Ishikawa (cell line): ENCODE data around the gene DTNBP1.

Experiments
- CEBPB ChIP-seq: IDR thresholded peaks from 2 replicates; pipeline ENCODE4 v1.6.1; 2012
- CREB1 ChIP-seq: IDR thresholded peaks from 2 replicates; pipeline ENCODE4 v1.6.1; 2012; ENCODE audit warnings: low read depth
- EGR1 ChIP-seq: IDR thresholded peaks from 2 replicates; pipeline ENCODE4 v1.6.1; 2012
- EP300 ChIP-seq: IDR thresholded peaks from 2 replicates; pipeline ENCODE4 v1.6.1; 2012; ENCODE audit warnings: borderline replicate concordance
- FOXM1 ChIP-seq: IDR thresholded peaks from 2 replicates; pipeline ENCODE4 v1.6.1; 2012; ENCODE audit warnings: low read depth, borderline replicate concordance
- NFIC ChIP-seq: IDR thresholded peaks from 2 replicates; pipeline ENCODE4 v1.6.1; 2012
- RAD21 ChIP-seq: IDR thresholded peaks from 2 replicates; pipeline ENCODE4 v1.6.1; 2012; ENCODE audit warnings: low read depth
- REST ChIP-seq: IDR thresholded peaks from 2 replicates; pipeline ENCODE4 v1.6.1; 2012; ENCODE audit warnings: low read depth, mild to moderate bottlenecking
- TAF1 ChIP-seq: IDR thresholded peaks from 2 replicates; pipeline ENCODE4 v1.6.1; 2012; ENCODE audit warnings: low read depth, mild to moderate bottlenecking
- TCF12 ChIP-seq: IDR thresholded peaks from 2 replicates; pipeline ENCODE4 v1.6.1; 2012; ENCODE audit warnings: low read depth
- TEAD4 ChIP-seq: IDR thresholded peaks from 2 replicates; pipeline ENCODE4 v1.6.1; 2012
- USF1 ChIP-seq: IDR thresholded peaks from 2 replicates; pipeline ENCODE4 v1.6.1; 2012
- YY1 ChIP-seq: IDR thresholded peaks from 2 replicates; pipeline ENCODE4 v1.6.1; 2012; ENCODE audit warnings: low read depth
- ZBTB7A ChIP-seq: IDR thresholded peaks from 2 replicates; pipeline ENCODE4 v1.6.1; 2012; ENCODE audit warnings: low read depth
- TF ChIP-seq, protein P1 (sequence below): IDR thresholded peaks from 2 replicates; pipeline ENCODE4 v1.6.1; 2012

DTNBP1 gene

GRCh38 chr6:15527838-15528617, 134.8 kb downstream of the DTNBP1 start:
- no peak for TF ChIP-seq CREB1
- TF ChIP-seq TEAD4: no peak
- no peak for TF ChIP-seq TCF12
- TF ChIP-seq EGR1: no peak

DNA sequence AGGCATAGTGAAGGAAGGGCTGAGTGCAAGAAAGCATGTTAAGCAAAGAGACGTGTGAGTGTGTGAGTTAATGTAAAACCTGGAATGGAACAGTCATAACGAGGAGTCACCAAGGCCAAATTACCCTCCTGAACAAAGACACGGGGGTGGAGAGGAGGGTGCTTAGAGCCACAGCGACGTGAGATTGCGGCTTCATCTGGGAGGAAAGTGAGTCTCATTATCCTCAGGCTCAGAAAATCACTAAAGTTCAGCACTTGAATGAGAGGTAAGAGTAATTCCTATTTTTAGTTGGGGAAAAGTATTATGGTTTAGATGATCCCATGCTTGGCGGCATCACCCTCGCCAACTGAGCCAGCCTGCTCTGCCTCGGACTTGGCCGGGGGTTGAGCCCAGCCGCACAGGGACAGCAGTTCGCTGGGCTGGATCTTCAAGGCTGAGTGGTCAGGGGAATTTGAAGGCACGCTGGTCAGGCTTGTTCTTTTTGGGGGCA, 136.6 kb downstream of the DTNBP1 start:
- TF ChIP-seq, protein P1, sequence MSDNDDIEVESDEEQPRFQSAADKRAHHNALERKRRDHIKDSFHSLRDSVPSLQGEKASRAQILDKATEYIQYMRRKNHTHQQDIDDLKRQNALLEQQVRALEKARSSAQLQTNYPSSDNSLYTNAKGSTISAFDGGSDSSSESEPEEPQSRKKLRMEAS: peak; percentile 68
- peak; percentile 46; the same call in 1 of the 2 replicates for TF ChIP-seq TEAD4
- no peak for TF ChIP-seq FOXM1
- no peak for TF ChIP-seq CEBPB
- TF ChIP-seq TCF12: no peak
- no peak for TF ChIP-seq EP300
- no peak for TF ChIP-seq CREB1

DNA sequence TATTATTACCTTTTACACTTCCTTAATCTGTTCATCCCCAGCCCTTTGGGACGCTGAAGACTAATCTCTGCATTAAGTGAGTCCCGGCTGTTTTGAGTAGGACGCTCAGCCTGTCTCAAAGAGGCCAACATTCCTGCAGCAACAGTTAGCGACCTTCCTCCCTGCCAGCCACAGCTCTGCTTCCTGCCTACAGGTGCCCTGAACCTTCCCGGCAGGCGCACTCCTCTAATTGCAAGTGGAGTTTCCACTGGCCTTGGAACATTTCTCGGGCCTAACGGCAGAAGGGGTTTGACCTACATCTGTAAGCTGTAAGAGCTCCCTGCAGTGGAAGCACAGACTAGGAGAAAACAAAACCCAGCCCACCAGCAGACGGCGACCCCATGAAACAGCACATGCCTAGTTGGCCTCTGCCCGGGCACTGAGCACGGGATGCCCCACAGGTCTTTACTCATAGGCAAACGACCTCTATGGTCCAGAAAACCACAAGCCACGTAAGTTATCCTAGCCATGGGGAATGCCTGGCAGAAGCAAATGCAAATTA, 137.9 kb downstream of the DTNBP1 start:
- TF ChIP-seq ZBTB7A: no peak
- no peak for TF ChIP-seq CREB1
- TF ChIP-seq EP300: no peak
- TF ChIP-seq REST: no peak
- TF ChIP-seq CEBPB: no peak
- no peak for TF ChIP-seq YY1
- no peak for TF ChIP-seq EGR1
- TF ChIP-seq, protein P1: no peak
- TF ChIP-seq RAD21: no peak
- no peak for TF ChIP-seq NFIC
- TF ChIP-seq FOXM1: no peak
- TF ChIP-seq TEAD4: no peak
- no peak for TF ChIP-seq TCF12
- TF ChIP-seq USF1: no peak
- TF ChIP-seq TAF1: no peak

DNA sequence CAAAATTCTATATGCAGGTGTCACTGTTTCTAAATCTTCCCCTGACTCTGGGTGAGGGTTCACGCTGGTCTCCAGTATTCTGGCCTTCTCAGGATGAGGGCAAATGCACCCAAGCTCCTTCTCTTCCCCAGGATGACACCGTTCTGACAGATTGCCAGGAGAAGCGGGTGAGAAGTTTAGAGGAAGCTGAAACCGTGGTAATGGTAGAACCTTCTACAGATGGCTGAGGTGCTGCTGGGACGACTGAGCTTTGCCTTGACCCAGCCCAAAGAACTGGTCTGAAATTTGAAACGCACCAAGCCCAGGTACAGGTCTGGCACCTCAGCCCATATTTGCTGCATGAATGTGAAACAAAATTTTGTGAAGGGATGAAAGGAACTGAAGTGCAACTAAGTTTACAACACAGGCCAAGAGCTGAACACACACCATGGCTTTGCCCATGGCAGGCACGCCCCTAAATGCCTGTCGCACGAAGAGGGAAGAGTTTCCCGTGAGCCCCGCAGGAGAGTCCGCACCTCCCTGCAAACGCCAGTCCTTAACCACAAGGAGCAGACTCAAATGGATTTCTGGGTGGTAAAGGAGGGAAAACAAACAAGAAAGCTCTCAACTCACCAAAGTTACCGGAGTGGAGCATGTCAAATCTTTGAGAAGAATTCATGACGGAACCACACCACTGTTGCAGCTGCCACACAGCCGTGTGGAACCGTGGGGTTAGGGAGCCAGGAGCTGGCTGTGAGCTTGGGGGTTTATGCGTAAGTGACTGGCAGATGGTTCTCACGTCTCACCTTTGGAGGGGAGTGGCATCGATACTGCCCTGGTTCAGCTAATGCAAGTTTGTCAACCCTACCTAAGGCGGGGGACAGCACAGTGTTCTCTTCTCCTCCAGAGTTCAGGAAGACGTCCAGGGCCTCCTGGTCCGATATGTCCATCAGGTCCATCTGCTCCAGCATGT, 138.9 kb downstream of the DTNBP1 start:
- TF ChIP-seq TEAD4 (no peak), USF1 (no peak), YY1 (no peak), FOXM1 (no peak)

DNA sequence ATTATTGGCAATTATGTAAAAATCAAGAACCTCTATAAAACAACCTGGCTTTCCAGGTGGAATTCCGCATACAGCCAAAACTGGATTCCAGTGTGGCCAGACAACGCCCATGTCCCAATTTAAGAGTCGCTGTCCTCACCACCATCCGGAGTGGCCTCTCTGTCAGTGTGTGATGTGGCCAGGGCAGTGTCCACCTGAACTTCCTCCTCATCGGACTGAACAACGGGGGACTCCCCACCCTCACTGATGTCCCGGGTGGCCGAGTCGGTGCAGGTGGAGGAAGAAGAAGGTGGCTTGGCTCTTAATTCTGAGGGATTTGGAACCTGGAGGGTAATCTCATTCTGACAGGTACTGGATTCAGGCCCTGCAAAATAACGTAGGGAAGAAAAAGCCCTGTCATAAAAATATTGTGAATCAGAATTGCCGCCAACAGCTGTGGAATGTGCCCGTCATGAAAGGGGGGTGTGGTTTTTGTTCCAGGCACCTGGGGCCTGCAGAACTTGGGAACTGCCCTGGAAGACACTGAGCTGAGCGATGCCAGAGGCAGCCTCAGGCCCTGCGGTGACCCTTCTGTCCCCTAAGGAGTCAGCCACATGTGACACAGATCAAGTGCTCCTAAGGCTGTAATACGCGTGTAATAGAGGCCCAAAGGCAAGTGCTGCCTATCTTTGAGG, 139.8 kb downstream of the DTNBP1 start:
- TF ChIP-seq TAF1 (no peak), REST (no peak), TEAD4 (no peak), ZBTB7A (no peak), USF1 (no peak), NFIC (no peak), FOXM1 (no peak), CREB1 (no peak), EGR1 (no peak), RAD21 (no peak), EP300 (no peak), YY1 (no peak), CEBPB (no peak)
- TF ChIP-seq, protein P1: no peak
